Globus pallidus (tissue), 1 donor: Measurements from ENCODE around the gene RNF141.

Source experiments
- DNase-seq: peaks from one replicate; pipeline ENCODE4 v3.0.0-alpha.2; 2015; ENCODE audit warnings: low spot score

Gene RNF141

DNA sequence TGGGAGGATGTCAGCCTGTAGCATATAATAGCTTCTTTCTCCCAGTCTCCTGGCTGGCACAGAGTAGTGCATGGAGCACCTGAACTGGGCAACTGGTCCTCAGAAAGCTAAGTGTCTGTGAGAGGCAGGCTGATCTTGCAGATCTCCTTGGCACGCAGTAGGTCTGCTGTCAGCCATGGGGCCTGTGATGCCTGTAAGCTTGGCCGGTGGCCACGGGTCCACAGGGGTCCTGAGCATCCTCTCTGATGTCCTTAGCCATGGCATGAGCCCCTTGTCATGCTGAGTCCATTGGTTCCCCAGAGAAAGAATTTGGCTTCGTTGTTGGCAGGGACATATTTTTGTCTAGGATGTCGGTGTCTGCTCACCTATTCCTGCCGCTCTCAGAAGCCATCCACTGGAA lies 61.0 kb downstream of the RNF141 start:
- no peak for DNase-seq

GRCh38 chr11:10478574-10479550 lies 62.1 kb downstream of the RNF141 start:
- DNase-seq, result peak; percentile 51

- DNase-seq, result no peak
Observed at GRCh38 chr11:10478066-10478465, 62.9 kb downstream of the RNF141 start.

DNA sequence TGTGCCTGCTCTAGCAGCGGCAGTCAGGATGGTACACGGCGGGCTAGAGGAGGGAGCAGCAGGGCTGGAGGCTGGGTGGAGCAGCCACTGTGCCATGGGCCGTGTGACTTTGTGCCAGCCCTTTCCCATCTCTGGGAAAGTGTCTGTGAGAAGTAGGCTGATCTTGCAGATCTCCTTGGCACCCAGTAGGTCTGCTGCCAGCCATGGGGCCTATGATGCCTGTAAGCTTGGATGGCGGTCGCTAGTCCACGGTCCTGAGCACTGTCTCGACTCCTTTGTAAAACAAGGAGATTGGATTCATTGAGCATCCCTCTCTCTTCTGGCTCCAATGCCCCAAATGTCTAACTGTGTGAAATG lies 63.3 kb downstream of the RNF141 start:
- DNase-seq, result no peak

DNA sequence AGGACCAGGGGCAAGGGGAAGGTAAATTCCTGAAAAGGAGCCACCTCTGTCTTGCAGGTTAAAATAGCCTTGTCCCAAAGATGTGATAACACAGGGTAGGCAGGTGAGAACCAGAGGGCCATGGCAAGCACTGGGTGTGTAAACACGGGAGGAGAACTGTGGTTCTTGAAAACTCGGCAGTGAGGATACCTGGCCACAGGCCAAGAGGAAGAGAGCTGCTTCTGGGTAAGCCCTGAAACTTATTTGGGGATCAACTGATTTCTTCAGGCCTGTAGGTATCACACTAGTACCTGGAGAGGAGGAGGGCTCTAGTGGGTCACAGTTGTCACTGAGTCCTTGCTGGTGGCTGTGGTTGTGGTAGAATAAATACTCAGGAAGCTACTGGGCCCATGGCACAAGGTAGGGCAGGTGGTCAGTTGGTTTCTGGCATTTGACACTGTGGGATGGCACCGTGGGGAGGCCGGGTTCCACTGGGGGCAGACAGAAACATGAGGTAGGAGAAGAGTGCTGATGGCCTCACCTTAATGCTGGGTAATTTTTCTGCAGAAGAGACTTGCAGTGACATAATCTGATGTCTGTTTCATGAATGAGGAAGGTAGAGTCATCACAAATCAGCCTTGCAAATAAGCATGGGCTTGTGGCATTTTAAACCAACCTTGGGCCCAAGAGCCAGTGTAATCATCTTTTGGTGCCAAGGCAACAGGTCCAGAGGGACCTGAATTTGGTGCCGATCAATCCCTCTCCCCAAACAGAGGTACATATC lies 63.9 kb downstream of the RNF141 start:
- no peak for DNase-seq

- no peak for DNase-seq
Observed at GRCh38 chr11:10476342-10476741, 64.6 kb downstream of the RNF141 start.

- no peak for DNase-seq
Observed at GRCh38 chr11:10474551-10474950, 66.4 kb downstream of the RNF141 start.

DNA sequence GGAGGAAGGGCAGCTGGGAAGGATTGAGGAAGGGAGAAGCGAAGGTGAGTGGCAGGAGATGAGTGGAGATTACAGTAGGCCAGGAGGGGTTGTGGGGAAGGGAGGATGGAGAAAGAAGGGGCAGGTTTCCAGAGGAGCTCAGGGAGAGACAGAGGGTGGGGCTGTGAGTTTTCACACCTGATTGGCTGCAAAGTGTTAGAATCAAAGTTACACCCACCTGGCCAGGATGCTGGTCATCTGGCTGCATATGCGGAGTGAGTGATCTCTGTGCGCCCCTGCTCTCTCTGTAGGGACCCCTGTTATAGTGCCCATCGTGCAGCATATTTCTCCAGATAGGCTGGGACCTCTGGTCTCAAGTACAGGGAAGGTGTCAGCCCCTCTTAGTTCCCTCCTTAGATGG lies 67.6 kb downstream of the RNF141 start:
- no peak for DNase-seq

DNA sequence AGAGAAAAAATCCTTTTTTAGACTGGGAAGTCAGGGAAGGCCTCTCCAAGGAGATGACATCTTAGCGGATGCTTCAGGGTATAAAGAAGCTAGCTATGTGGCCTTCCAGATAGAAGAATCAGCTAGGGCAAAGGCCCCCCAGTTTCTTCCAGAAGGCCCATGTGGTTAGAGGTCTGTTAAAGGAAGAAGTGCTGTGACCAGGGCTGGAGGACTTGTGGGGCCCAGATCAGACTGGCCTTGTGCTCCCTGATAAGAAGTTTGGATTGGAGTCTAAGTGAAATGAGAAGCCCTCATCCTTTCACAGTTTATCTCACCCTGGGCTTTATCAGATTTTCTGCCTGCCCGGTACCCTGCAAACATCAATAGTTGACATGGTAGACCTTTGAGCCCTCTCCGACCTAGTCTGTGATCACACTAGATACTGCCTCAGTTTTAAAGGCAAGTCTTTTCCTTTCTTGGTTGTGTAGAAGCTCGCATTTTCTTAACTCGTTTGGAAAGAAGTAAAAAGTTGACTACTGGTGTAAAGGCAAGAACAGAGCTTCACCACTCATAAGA lies 78.2 kb downstream of the RNF141 start:
- DNase-seq, result no peak
